Kidney (tissue), 14 donors: ENCODE data around the gene TBC1D1. TPM values are rescaled to one million over a fixed set of nuclear protein-coding genes. Genes with fewer than 3 reads are reported as not detected.
A peak's percentile ranks its signal among the peaks of the same experiment; 100 is the strongest.

Experiments
- DNase-seq, 5 donors: peaks; one replicate each; pipeline ENCODE4 v3.0.0-alpha.2; 2013 to 2020
- FAIRE-seq: peaks from 2 replicates; lab custom pipeline; 2012; peaks lifted over from hg19 to GRCh38; lab: Jason Lieb, UNC
- H3K27ac ChIP-seq, 2 donors: one replicate each; pipeline ENCODE4 v1.7.0; 2013; ENCODE audit warnings: low read depth in 2 of 2, low read length in 2 of 2, inconsistent platforms in 1 of 2
- H3K27me3 ChIP-seq: one replicate; pipeline ENCODE4 v1.7.1; 2013; ENCODE audit warnings: low read length, inconsistent platforms; ENCODE audit not compliant: control insufficient read depth, insufficient read depth
- H3K36me3 ChIP-seq, 3 donors: one replicate each; pipeline versions ENCODE4 v1.7.0 to v1.7.1; 2013; ENCODE audit warnings: low read length in 3 of 3, control low read depth in 1 of 3, inconsistent platforms in 1 of 3; ENCODE audit not compliant: insufficient read depth in 3 of 3, control insufficient read depth in 2 of 3
- H3K4me1 ChIP-seq, 3 donors: one replicate each; pipeline versions ENCODE4 v1.7.0 to v1.7.1; 2013; ENCODE audit warnings: low read length in 3 of 3, inconsistent platforms in 1 of 3, low read depth in 1 of 3; ENCODE audit not compliant: control insufficient read depth in 2 of 3, insufficient read depth in 2 of 3
- H3K4me3 ChIP-seq, 3 donors: one replicate each; pipeline versions ENCODE4 v1.7.0 to v1.8.1; 2013; ENCODE audit warnings: low read length in 3 of 3, control low read depth in 1 of 3, inconsistent platforms in 1 of 3
- H3K9ac ChIP-seq, 3 donors: one replicate each; pipeline versions ENCODE4 v1.7.0 to v1.7.1; 2013; ENCODE audit warnings: low read length in 3 of 3, control low read depth in 1 of 3, inconsistent platforms in 1 of 3
- H3K9me3 ChIP-seq, 3 donors: one replicate each; pipeline versions ENCODE4 v1.7.0 to v1.7.1; 2013; ENCODE audit warnings: low read length in 3 of 3, control low read depth in 1 of 3, inconsistent platforms in 1 of 3; ENCODE audit not compliant: control insufficient read depth in 2 of 3, insufficient read depth in 1 of 3
- intact Hi-C: fragments of 100-400 bp; cut with DNase I; formaldehyde crosslinking; loops from one replicate; pipeline ENCODE4 v1.11.1; 2022
- polyA plus RNA-seq: library from polyadenylated mRNA; stranded (reverse); fragments of 350-450 nt; fragmentation: Illumina TruSeq; extraction: RNeasy Lipid Tissue Mini Kit (QIAGEN cat#74804); gene quantifications from one replicate; pipeline ENCODE4 v1.2.3, GENCODE V29; 2014; ENCODE audit warnings: low read depth, low replicate concordance; ENCODE audit not compliant: insufficient read depth
- total RNA-seq: library from RNA; stranded (reverse); fragmentation: NEBNext Ultra II Directional; extraction: Animal tissue kit (Norgen Biotek cat#: 25700); gene quantifications from one replicate; pipeline ENCODE4 v1.2.1, GENCODE V29; 2021
- TF ChIP-seq, protein P1 (sequence below): IDR thresholded peaks from 3 replicates; pipeline ENCODE4 v1.5.1; 2012; ENCODE audit warnings: mild to moderate bottlenecking, moderate library complexity, borderline replicate concordance; ENCODE audit not compliant: insufficient read depth; ENCODE audit errors: extremely low read depth
- donor health status: control.
- donor health status: control.
- donor health status: control.
- donor health status: control.
- donor health status: control.
- donor health status: DM: yes; HTN: yes; CAD: no.
- donor health status: Normal renal cell carcinoma (clear cell type).

TBC1D1 gene
- total and polyA plus RNA-seq, 2 donors from 2014 or later, result 170 to 182 TPM

DNA sequence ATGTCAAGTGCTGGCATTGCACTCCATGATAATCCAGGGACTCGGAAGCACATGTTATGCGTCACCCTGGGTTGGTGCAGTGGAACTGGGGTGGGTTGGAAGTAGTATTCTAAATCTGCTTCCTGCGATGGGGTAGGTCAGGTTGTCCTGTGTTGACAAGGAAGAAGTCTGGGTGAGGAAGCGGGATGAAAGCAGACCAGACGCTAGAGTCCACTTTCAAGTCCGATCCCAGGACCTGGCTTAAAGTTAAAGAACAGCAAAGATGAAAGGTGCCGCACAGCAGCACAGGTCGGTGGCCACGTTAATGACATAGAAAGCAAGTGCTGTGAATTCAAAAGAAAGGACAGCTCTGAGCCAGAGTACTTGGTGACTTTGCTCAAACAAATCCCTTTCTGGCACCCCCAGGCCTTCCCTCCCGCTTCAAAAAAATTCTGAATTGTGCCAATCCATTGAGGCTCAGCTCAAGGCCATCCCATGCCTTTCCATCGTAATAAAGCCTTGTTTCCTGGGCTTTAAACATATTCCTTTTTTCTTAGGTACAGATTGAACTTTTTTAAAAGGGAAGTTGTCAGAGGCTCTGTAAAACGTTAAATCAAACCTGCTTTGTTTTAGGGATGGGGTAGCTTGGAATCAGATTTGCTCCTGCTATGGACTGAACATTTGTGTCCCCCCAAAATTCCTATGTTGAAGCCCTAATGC is 187.1 kb downstream of the TBC1D1 start:
- H3K27me3 ChIP-seq, result no peaks in the 10 kb centered on the region
- no peaks in the 10 kb centered on the region for H3K9me3 ChIP-seq
- H3K9ac ChIP-seq, result no peak overlapping the region
- peaks cover 7 to 29% (median 21%) of the 10 kb centered on the region in 3 donors for H3K4me1 ChIP-seq
- peaks cover 2 to 4% (median 4%) of the 10 kb centered on the region in 3 donors for H3K36me3 ChIP-seq
- intact Hi-C loops, result no loop called here
- no peak overlapping the region for H3K4me3 ChIP-seq
- H3K27ac ChIP-seq, result peak overlapping the region in 1 of 2 donors; percentile 23
- TF ChIP-seq, protein P1, sequence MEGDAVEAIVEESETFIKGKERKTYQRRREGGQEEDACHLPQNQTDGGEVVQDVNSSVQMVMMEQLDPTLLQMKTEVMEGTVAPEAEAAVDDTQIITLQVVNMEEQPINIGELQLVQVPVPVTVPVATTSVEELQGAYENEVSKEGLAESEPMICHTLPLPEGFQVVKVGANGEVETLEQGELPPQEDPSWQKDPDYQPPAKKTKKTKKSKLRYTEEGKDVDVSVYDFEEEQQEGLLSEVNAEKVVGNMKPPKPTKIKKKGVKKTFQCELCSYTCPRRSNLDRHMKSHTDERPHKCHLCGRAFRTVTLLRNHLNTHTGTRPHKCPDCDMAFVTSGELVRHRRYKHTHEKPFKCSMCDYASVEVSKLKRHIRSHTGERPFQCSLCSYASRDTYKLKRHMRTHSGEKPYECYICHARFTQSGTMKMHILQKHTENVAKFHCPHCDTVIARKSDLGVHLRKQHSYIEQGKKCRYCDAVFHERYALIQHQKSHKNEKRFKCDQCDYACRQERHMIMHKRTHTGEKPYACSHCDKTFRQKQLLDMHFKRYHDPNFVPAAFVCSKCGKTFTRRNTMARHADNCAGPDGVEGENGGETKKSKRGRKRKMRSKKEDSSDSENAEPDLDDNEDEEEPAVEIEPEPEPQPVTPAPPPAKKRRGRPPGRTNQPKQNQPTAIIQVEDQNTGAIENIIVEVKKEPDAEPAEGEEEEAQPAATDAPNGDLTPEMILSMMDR, result no peak
- no peak for FAIRE-seq
- DNase-seq, result no peak

DNA sequence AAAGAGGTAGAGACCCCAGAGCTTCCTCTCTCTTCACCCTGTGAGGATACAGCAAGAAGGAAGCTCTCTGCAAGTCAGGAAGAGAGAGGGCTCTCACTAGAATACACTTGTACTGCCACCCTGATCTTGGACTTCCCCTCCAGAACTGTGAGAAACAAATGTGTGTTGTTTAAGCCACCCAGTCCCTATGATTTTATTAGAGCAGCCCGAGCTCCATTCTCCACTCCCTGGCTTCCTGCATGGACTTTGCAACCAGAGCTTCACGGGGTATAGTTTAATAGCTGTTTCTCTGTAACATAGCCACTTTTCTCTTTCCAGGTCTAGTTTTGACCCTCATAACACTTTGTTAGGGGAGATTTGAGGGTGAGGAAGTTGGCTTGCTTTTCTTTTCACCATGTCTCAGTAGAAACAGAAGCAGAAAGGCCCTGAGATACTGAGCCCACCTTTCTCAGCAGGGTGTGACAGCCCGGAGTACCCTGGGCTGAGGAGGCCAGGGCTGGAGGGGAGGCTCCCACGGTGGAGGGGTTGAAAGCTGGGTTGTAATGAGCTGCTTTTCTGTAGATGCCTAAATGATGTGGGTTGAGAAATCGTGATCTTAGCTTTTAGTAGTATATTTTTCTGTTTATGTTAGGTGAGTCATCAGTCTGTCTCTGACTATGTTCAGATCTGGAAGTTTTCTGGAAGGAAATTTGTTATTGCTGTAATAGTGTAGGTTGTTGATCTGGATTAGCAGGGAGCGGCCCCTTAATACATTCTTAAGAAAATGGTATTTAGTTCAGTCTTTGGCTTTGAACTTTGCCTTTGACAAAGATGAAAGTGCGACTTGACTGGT is 187.9 kb downstream of the TBC1D1 start:
- DNase-seq (peak in 3 of 5 donors; percentile 39 to 73 (median 58)), FAIRE-seq (no peak)
- Histone ChIP-seq H3K27me3 (no peaks in the 10 kb centered on the region), H3K9ac (no peak overlapping the region), H3K36me3 (peaks cover 2 to 4% (median 3%) of the 10 kb centered on the region in 3 donors), H3K4me1 (peaks cover 7 to 35% (median 21%) of the 10 kb centered on the region in 3 donors), H3K9me3 (no peaks in the 10 kb centered on the region), H3K27ac (peak overlapping the region in 1 of 2 donors; percentile 65), H3K4me3 (no peak overlapping the region)
- TF ChIP-seq, protein P1, result no peak
- intact Hi-C loops, result no loop called here

DNA sequence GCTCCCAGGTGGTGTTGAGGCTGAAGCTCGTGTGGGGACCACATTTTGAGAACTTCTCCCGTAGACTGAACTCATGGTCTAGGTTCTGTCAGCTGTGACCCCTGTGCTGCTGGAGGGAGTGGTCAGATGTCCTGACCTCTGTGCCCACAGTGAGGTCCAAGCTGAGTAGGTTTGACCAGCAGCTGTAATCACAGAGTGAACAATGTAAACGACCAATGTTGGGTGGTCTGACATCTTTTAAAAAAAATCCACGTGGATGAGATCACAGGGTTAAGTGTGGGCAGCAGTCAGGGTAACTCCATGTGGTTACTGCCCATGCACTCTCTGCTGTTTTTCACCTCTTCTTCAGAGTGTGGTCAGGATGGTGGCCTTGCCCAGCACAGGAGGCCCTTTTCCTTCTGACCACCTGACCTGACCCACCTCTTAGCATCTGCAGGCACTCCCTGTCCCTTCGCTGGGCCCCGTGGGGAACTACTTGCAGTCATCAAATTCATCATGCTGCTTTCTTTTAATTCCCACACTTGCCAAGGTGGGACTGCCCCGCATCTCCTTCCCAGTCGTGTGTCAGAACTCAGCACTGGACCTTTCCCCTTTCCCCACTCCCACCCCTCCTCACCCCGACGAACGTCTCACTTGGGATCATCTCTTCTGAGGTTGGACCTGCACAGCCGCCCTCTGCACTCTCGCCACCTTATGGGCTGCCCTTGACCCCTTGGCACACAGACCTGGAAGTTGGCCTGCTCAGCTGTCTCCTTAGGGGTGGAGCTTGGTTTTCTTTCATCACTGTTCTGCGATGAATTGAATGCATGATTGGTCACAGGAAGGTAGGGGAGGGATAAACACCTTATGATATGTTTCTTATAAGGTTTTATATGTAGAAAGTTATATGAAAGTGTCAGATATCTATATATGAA is 189.4 kb downstream of the TBC1D1 start:
- H3K27ac ChIP-seq, result no peak overlapping the region
- TF ChIP-seq, protein P1, result no peak
- no peak for DNase-seq
- no peak overlapping the region for H3K9ac ChIP-seq
- peaks cover 5 to 36% (median 21%) of the 10 kb centered on the region in 3 donors for H3K4me1 ChIP-seq
- H3K36me3 ChIP-seq, result peaks cover 0 to 3% (median 2%) of the 10 kb centered on the region in 3 donors
- intact Hi-C loops, result no loop called here
- no peaks in the 10 kb centered on the region for H3K9me3 ChIP-seq
- no peaks in the 10 kb centered on the region for H3K27me3 ChIP-seq
- FAIRE-seq, result no peak
- no peak overlapping the region for H3K4me3 ChIP-seq
